Measurements from ENCODE around the gene IL37. TPM values are rescaled to one million over a fixed set of nuclear protein-coding genes. Genes with fewer than 3 reads are reported as not detected.

Gene IL37
- total and polyA plus RNA-seq, 2 donors (not counting 3 experiments of a cell fraction or from before 2014, with no cell fraction given): not detected

GRCh38 chr2:112886291-112886690 is 24.7 kb upstream of the IL37 start:
- Histone ChIP-seq H3K9me3 (replicated peaks; ENCODE audit: control insufficient read depth, insufficient read depth, low read length) (no peaks in the 10 kb centered on the region), H3K9ac (replicated peaks; ENCODE audit: extremely low read depth, insufficient read depth, low read length) (no peak overlapping the region), H3K9me1 (replicated peaks; ENCODE audit: control insufficient read depth, extremely low read depth, insufficient read depth, low read length) (no peaks in the 10 kb centered on the region), H4K20me1 (replicated peaks; ENCODE audit: control insufficient read depth, extremely low read depth, insufficient read depth, low read length) (no peaks in the 10 kb centered on the region), H3K79me2 (ENCODE audit: control insufficient read depth, insufficient read depth, low read length) (no peaks in the 10 kb centered on the region), H3K27me3 (ENCODE audit: control insufficient read depth in 2 of 2, insufficient read depth in 2 of 2, low read length in 2 of 2) (peaks cover 0 to 2% of the 10 kb centered on the region in 2 experiments), H3K36me3 (ENCODE audit: control insufficient read depth in 2 of 2, extremely low read depth in 1 of 2, insufficient read depth in 2 of 2, low read length in 2 of 2) (no peaks in the 10 kb centered on the region), H3K4me2 (ENCODE audit: insufficient read depth, low read length) (no peak overlapping the region), H3K27ac (ENCODE audit: insufficient read depth, low read depth, low read length) (no peak overlapping the region), H2AFZ (ENCODE audit: low read depth, low read length) (no peak overlapping the region), H3K4me1 (ENCODE audit: control insufficient read depth, extremely low read depth, insufficient read depth, low read length) (peaks cover 6% of the 10 kb centered on the region), H3K4me3 (replicated peaks in 1 of 3; ENCODE audit: insufficient read depth in 1 of 3, low read depth in 1 of 3, low read length in 3 of 3) (no peak overlapping the region)
- DNase-seq (ENCODE audit: low read depth, low spot score) (no peak), FAIRE-seq (no peak)
- CTCF ChIA-PET: interaction anchor here (0.6 to 4.0 kb wide), 16 partner anchors 15 to 259 kb away, joined by 3 to 218 read pairs (median 8); partner anchors contain the start of gene CKAP2L
- TF ChIP-seq GATA2 (IDR thresholded peaks at IDR 0.05; ENCODE audit: insufficient read depth, insufficient read length, low read depth, low read length) (no peak), POLR2AphosphoS5 (IDR thresholded peaks at IDR 0.05; ENCODE audit: insufficient read depth, low read depth, low read length) (no peak), POLR2A (IDR thresholded peaks at IDR 0.05; ENCODE audit: low read depth, low read length) (no peak), MYC (IDR thresholded peaks at IDR 0.05; ENCODE audit: low read depth, low read length) (no peak), EZH2 (IDR thresholded peaks at IDR 0.05; ENCODE audit: borderline replicate concordance, low read depth, low read length, severe bottlenecking) (no peak), JUN (IDR thresholded peaks at IDR 0.05; ENCODE audit: borderline replicate concordance, insufficient read depth, insufficient read length, low read depth) (no peak), FOS (IDR thresholded peaks at IDR 0.05; ENCODE audit: borderline replicate concordance, insufficient read depth, low read length) (no peak), CTCF (IDR thresholded peaks at IDR 0.05; ENCODE audit: extremely low read depth in 1 of 2, insufficient read depth in 1 of 2, low read depth in 1 of 2, low read length in 2 of 2) (no peak)
- TF ChIP-seq, protein P1, sequence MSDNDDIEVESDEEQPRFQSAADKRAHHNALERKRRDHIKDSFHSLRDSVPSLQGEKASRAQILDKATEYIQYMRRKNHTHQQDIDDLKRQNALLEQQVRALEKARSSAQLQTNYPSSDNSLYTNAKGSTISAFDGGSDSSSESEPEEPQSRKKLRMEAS (IDR thresholded peaks at IDR 0.05; ENCODE audit: insufficient read depth, insufficient read length): no peak
- BruUV-seq (replicated peaks): no TSS peak
- intact Hi-C loops (cut with micrococcal nuclease) (no loop called here), dilution Hi-C loops (cut with MboI; ENCODE audit: extremely low pct_ligation_motif_present, low sequenced_read_pairs) (no loop called here)
- POLR2A ChIA-PET: no interaction called here

Measured in endothelial cell of umbilical vein (primary cell).